ENCODE results near the gene CFAP210.
"Not testable (repeated sequence)": the region's sequence is repeated elsewhere in the genome, so short reads cannot be mapped to it uniquely, and the experiment has no call there.

Gene CFAP210

DNA sequence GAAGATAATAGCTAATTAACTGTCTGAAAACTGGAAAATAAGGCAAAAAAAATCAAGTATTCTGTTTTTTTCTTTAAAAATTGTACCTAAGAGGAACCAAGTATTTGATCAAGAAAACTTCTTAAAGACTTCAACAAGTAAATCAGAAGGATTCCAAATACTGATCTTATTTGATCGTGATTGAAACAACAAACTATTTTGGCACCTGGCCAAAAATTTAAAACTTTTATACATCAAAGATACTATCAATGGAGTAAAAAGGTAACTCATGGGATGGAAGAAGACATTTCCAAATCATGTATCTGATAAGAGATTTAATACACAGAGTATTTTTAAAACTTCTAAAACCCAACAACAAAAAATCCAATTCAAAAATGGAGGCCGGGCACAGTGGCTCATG, 46.7 kb downstream of the CFAP210 start:
- DNase-seq: no peak
- H3K9me3 Mint-ChIP-seq: no peaks in the 10 kb centered on the region
- H3K27me3 Mint-ChIP-seq: peaks cover 11% of the 10 kb centered on the region
- no peak overlapping the region for H3K4me3 Mint-ChIP-seq
- no peaks in the 10 kb centered on the region for H3K36me3 Mint-ChIP-seq
- no peaks in the 10 kb centered on the region for H3K4me1 Mint-ChIP-seq
- no peak overlapping the region for H3K27ac Mint-ChIP-seq
- CTCF ChIA-PET: no interaction called here

DNA sequence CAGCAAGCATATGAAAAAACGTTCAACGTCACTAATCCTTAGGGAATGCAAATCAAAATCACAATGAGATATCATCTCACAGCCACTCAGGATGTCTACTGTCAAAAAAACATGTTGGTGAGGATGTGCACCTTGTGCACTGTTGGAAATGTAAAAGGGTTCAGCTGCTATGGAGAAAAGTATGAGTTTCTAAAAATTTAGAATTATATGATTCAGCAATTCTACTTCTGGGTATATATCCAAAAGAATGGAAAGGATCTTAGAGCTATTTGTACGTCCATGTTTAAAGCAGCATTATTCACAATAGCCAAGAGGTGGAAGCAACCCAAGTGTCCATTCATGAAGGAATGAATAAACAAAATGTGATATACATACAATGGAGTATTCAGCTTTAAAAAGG, 50.0 kb downstream of the CFAP210 start:
- H3K36me3 Mint-ChIP-seq: peaks cover 3% of the 10 kb centered on the region
- H3K27ac Mint-ChIP-seq: no peak overlapping the region
- H3K9me3 Mint-ChIP-seq: no peaks in the 10 kb centered on the region
- no peak overlapping the region for H3K4me3 Mint-ChIP-seq
- DNase-seq: no peak
- peaks cover 5% of the 10 kb centered on the region for H3K27me3 Mint-ChIP-seq
- CTCF ChIA-PET: interaction anchor here (1.4 kb wide), 1 partner anchor 283 kb away, joined by 3 read pairs; no protein-coding TSS in a partner anchor
- no peaks in the 10 kb centered on the region for H3K4me1 Mint-ChIP-seq

DNA sequence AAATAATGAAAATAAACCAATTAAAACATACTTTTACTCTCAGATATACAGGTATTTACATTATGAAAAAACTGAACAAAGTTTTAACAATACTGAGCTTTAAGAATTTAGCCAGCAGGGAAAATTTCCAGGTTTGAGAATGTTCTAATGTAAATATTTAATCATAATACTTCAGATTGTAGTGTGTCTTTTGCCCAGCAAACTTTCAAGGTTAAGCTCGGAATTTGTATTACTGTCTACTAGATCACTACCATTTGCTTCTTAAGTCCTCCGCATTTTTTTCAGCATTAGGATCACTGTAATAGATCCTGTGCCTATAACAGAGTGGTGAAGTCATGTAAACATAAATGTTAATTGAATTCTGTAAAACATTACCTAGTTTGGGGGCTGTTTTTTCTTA, 52.7 kb downstream of the CFAP210 start:
- Mint-ChIP-seq H3K27ac (no peak overlapping the region), H3K4me3 (no peak overlapping the region), H3K36me3 (peaks cover 3% of the 10 kb centered on the region), H3K27me3 (no peaks in the 10 kb centered on the region), H3K9me3 (no peaks in the 10 kb centered on the region), H3K4me1 (no peaks in the 10 kb centered on the region)
- no peak for DNase-seq
- CTCF ChIA-PET: no interaction called here

DNA sequence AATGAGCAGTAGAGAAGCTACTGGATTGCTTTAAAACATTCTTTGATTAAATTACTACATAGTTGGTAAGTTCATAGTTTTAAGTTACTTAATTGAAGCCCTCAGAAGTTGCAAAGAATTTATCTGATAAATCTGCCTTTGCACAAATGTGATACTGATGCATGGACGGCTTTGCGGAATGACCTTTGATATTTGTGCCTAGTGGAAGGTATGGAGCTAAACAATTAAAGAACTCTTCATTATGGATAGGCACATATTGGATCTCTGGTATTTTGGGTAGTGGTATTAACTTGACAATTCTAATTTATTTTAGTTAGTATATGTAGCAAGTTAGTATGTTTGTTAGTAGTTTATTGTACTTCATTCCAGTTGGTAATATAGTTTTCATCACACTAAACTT, 54.1 kb downstream of the CFAP210 start:
- Mint-ChIP-seq H3K27me3 (no peaks in the 10 kb centered on the region), H3K4me1 (no peaks in the 10 kb centered on the region), H3K9me3 (no peaks in the 10 kb centered on the region), H3K27ac (no peak overlapping the region), H3K4me3 (no peak overlapping the region), H3K36me3 (peaks cover 3% of the 10 kb centered on the region)
- DNase-seq: no peak
- CTCF ChIA-PET: no interaction called here

DNA sequence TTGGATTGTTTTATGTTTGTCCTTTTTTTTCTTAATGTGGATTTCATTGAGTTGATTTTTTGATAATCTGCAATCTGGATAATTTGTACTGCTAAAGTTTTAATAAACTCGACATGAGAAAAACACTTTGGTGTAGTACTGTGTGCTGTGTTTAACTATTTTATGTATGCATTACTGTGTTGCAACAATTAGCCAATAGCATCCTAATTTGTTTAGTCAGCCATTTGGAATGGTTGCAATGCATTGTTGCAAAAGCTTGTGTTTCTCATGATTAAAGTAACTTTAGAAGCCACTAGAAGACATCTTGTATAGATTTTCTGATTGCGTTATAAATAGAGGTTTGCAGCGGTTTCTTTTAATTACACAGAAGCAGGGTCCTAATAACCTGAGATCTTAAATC, 56.6 kb downstream of the CFAP210 start:
- CTCF ChIA-PET: interaction anchor here (0.9 kb wide), 1 partner anchor 66 kb away, joined by 3 read pairs; no protein-coding TSS in a partner anchor
- no peak overlapping the region for H3K27ac Mint-ChIP-seq
- no peak overlapping the region for H3K4me3 Mint-ChIP-seq
- H3K4me1 Mint-ChIP-seq: no peaks in the 10 kb centered on the region
- no peak for DNase-seq
- H3K9me3 Mint-ChIP-seq: no peaks in the 10 kb centered on the region
- peaks cover 11% of the 10 kb centered on the region for H3K36me3 Mint-ChIP-seq
- no peaks in the 10 kb centered on the region for H3K27me3 Mint-ChIP-seq

DNA sequence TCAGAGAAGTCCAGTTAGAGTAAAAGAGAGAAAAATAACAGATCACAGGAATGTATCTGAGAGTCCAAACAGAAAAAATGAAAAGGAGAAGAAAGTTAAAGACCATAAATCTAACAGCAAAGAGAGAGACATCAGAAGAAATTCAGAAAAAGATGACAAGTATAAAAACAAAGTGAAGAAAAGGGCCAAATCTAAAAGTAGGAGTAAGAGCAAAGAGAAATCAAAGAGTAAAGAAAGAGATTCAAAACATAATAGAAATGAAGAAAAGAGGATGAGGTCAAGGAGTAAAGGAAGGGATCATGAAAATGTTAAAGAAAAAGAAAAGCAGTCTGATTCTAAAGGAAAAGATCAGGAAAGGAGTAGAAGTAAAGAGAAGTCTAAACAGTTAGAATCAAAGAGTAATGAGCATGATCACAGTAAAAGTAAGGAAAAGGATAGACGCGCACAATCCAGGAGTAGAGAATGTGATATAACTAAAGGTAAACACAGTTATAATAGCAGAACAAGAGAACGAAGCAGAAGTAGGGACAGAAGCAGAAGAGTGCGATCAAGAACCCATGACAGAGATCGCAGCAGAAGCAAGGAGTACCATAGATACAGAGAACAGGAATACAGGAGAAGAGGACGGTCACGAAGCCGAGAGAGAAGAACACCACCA, 57.6 kb downstream of the CFAP210 start:
- H3K36me3 Mint-ChIP-seq: peaks cover 12% of the 10 kb centered on the region
- no peak for DNase-seq
- H3K9me3 Mint-ChIP-seq: no peaks in the 10 kb centered on the region
- no peak overlapping the region for H3K4me3 Mint-ChIP-seq
- CTCF ChIA-PET: no interaction called here
- H3K27ac Mint-ChIP-seq: no peak overlapping the region
- H3K4me1 Mint-ChIP-seq: no peaks in the 10 kb centered on the region
- H3K27me3 Mint-ChIP-seq: no peaks in the 10 kb centered on the region

DNA sequence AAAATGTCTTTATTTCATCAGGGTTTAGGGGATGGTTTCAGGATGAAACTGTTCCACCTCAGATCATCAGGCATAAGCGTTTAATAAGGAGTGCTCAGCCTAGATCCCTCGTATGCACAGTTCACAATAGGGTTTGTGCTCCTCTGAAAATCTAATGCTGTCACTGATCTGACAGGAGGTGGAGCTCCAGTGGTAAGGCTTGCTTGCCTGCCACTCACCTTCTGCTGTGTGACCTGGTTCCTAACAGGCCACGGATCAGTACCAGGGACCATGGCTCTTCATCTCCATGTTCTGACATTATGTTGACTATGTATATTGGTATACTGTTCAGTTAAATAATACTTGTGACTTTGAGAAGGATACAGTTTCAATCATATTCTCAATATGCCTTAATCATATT, 68.4 kb downstream of the CFAP210 start:
- DNase-seq: no peak
- Mint-ChIP-seq H3K27me3 (no peaks in the 10 kb centered on the region), H3K9me3 (no peaks in the 10 kb centered on the region), H3K4me3 (no peak overlapping the region), H3K27ac (no peak overlapping the region), H3K4me1 (no peaks in the 10 kb centered on the region), H3K36me3 (peaks cover 26% of the 10 kb centered on the region)
- CTCF ChIA-PET: no interaction called here

DNA sequence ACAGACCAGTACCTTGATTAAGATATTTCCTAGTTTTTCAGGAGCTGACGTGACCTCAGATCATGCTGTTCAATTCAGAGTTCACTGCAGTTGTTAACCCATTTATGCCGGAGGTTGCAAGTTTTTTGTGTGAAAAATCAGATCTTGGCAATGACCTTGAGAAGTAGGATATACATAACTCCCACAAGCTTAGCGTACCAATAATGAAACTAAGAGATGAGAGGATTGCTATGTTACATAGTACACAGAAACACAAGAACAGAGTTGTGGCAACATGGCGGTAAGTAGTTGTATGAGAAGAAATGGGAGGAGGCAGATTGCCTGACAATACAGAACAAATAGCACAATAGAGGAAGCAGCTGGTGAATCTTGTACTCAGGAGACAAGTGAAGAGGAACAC, 71.0 kb downstream of the CFAP210 start:
- Mint-ChIP-seq H3K27me3 (no peaks in the 10 kb centered on the region), H3K36me3 (peaks cover 42% of the 10 kb centered on the region), H3K4me1 (no peaks in the 10 kb centered on the region), H3K27ac (no peak overlapping the region), H3K9me3 (no peaks in the 10 kb centered on the region), H3K4me3 (no peak overlapping the region)
- no peak for DNase-seq
- CTCF ChIA-PET: no interaction called here

DNA sequence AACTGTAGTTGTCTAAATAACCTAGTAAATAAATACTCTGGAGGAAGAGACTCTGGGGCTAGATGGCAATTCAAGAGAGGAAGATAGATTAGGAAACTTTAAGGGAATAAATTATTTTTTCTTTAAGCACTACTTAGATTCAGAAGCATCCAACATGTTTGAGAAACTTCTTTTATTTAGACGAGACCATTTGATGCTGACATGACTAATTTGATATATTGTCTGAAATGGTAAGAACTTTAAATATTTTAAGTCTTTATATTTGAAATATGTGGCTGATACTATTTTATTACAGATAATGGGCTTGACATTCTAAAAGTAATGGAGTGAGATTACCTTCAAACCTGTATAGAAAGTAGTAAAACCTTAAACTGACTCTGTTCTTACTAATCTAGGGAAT, 73.7 kb downstream of the CFAP210 start:
- no peaks in the 10 kb centered on the region for H3K4me1 Mint-ChIP-seq
- CTCF ChIA-PET: no interaction called here

DNA sequence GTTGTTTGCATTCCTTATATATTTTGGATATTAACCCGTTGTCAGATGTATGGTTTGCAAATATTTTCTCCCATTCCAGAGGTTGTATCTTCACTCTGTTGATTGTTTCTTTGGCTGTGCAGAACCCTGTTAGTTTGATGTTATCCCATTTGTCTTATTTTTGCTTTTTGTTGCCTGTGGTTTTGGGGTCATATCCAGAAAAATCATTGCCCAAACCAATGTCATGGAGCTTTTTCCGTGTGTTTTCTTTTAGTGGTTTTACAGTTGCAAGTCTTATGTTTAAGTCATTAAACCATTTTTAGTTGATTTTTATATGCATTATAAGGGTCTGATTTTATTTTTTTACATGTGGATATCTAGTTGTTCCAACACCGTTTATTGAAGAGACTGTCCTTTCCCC, 74.3 kb downstream of the CFAP210 start:
- DNase-seq: no peak
- CTCF ChIA-PET: no interaction called here

More for the DNA sequence above, 73.7 kb downstream of the CFAP210 start:
- DNase-seq: no peak
- H3K4me3 Mint-ChIP-seq: no peak overlapping the region
- H3K27ac Mint-ChIP-seq: no peak overlapping the region
- no peaks in the 10 kb centered on the region for H3K9me3 Mint-ChIP-seq
- H3K27me3 Mint-ChIP-seq: no peaks in the 10 kb centered on the region
- peaks cover 62% of the 10 kb centered on the region for H3K36me3 Mint-ChIP-seq

DNA sequence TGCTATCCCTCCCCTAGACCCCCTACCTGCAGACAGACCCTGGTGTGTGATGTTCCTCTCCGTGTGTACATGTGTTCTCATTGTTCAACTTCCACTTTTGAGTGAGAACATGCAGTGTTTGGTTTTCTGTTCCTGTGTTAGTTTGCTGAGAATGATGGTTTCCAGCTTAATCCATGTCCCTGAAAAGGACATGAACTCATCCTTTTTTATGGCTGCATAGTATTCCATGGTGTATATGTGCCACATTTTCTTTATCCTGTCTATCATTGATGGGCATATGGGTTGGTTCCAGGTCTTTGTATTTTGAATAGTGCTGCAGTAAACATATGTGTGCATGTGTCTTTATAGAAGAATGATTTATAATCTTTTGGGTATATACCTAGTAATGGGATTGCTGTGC, 78.2 kb downstream of the CFAP210 start:
- H3K9me3 Mint-ChIP-seq, H3K4me3 Mint-ChIP-seq, DNase-seq, CTCF ChIA-PET, H3K27me3 Mint-ChIP-seq, H3K27ac Mint-ChIP-seq, H3K4me1 Mint-ChIP-seq: not testable (repeated sequence)
- peaks cover 79% of the 10 kb centered on the region for H3K36me3 Mint-ChIP-seq

More for the DNA sequence above, 74.3 kb downstream of the CFAP210 start:
- peaks cover 66% of the 10 kb centered on the region for H3K36me3 Mint-ChIP-seq
- no peaks in the 10 kb centered on the region for H3K4me1 Mint-ChIP-seq
- no peak overlapping the region for H3K27ac Mint-ChIP-seq
- H3K27me3 Mint-ChIP-seq: no peaks in the 10 kb centered on the region
- H3K4me3 Mint-ChIP-seq: no peak overlapping the region
- no peaks in the 10 kb centered on the region for H3K9me3 Mint-ChIP-seq

DNA sequence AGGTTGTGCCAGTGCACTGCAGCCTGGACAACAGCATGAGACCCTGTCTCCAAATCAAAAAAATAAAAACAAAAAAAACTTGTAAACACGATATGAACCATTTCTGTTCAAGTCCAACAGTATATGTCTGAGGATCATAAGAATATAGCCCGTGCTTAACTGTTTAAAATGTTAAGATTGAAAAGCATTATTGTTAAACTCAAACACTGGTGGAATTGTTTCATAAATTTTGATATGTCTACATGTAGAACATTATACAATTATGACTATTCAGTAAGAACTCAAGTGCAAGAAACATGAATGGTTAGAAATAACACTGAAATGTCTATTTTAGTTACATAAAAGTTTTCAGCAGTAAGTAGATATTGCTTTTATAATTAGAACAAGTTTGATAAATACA, 80.3 kb downstream of the CFAP210 start:
- Mint-ChIP-seq H3K4me3 (no peak overlapping the region), H3K36me3 (peaks cover 81% of the 10 kb centered on the region), H3K27me3 (no peaks in the 10 kb centered on the region), H3K27ac (no peak overlapping the region), H3K4me1 (no peaks in the 10 kb centered on the region), H3K9me3 (no peaks in the 10 kb centered on the region)
- DNase-seq: no peak
- CTCF ChIA-PET: no interaction called here

DNA sequence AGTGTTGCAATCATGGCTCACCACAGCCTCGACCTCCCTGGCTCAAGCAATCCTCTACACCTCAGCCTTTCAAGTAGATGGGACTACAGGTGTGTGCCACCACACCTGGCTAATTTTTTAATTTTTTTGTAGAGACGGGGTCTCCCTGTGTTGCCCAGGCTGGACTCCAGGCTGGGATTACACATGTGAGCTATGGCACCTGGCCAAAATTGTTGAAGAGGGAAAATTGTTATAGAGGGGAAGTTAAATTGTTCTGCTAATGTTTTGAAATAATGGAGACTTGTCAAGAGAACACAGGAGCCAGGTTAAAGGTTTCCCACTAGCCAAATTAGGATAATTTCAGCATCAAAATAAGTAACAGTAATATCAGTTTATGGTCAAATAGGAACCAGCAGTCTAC, 84.9 kb downstream of the CFAP210 start:
- DNase-seq: no peak
- H3K27me3 Mint-ChIP-seq: no peaks in the 10 kb centered on the region
- H3K9me3 Mint-ChIP-seq: no peaks in the 10 kb centered on the region
- H3K27ac Mint-ChIP-seq: no peak overlapping the region
- H3K4me3 Mint-ChIP-seq: no peak overlapping the region
- no peaks in the 10 kb centered on the region for H3K4me1 Mint-ChIP-seq
- peaks cover 50% of the 10 kb centered on the region for H3K36me3 Mint-ChIP-seq
- CTCF ChIA-PET: no interaction called here

DNA sequence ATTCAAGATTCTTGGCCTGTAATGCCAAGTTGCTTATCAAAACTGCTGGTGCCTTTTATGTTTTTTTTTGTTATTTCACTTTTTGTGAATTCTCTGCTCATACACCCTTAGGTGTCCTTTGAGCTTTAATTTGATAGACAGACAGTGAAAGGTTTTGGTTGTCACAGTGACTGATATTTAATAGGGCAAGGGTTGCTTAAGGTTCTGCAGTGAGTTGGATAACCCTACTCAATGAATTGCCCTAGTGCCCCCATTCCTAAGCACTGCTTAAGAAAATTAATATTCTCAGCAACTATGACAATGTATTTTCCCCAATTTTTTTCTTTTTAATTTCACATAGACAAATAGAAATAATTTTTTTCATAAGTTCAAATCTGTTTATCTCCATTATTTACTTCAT, 94.6 kb downstream of the CFAP210 start:
- no peak for DNase-seq
- H3K27me3 Mint-ChIP-seq: no peaks in the 10 kb centered on the region
- H3K9me3 Mint-ChIP-seq: no peaks in the 10 kb centered on the region
- H3K4me3 Mint-ChIP-seq: no peak overlapping the region
- H3K36me3 Mint-ChIP-seq: peaks cover 6% of the 10 kb centered on the region
- no peak overlapping the region for H3K27ac Mint-ChIP-seq
- CTCF ChIA-PET: no interaction called here
- no peaks in the 10 kb centered on the region for H3K4me1 Mint-ChIP-seq

DNA sequence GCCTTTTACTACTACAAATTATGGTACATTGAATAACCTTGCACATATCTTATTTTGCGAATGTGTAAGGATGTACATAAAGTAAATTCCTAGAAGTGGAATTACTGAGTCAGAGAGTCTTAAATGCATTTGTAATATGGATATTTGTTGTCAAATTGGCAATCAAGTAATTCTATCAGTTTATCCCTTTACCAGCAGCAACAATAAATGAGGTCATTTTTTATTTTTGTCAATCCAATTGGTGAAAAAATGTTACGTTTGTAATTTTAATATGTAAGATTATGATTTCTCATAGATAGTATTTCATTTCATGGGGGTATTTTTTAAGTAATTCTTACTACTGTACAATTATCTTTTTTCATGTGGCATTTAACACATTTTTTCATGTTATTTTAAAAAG, 95.2 kb downstream of the CFAP210 start:
- Mint-ChIP-seq H3K9me3 (no peaks in the 10 kb centered on the region), H3K4me3 (no peak overlapping the region), H3K27ac (no peak overlapping the region), H3K4me1 (no peaks in the 10 kb centered on the region), H3K36me3 (peaks cover 4% of the 10 kb centered on the region), H3K27me3 (no peaks in the 10 kb centered on the region)
- CTCF ChIA-PET: no interaction called here
- DNase-seq: no peak

DNA sequence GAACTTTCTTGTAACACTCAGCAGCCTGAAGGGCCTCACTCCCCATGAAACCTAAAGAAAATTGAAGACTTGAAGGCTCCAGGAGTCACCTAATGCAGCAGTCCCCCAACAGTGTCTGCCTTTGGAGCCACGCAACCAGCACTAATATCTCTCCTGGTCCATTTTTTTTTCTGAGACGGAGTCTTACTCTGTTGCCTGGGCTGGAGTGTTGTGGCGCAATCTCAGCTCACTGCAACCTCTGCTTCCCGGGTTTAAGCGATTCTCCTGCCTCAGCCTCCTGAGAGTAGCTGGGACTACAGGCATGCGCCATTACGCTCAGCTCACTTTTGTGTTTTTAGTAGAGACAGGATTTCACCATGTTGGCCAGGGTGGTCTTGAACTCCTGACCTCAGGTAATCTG, 97.7 kb downstream of the CFAP210 start:
- H3K9me3 Mint-ChIP-seq, CTCF ChIA-PET, H3K4me3 Mint-ChIP-seq, H3K36me3 Mint-ChIP-seq, H3K4me1 Mint-ChIP-seq, H3K27me3 Mint-ChIP-seq, DNase-seq: not testable (repeated sequence)
- peak overlapping the region; percentile 49 for H3K27ac Mint-ChIP-seq

Measured in activated naive CD4-positive, alpha-beta T cell treated with anti-CD3 and anti-CD28 coated beads, Interleukin-2, amount 10 ng/mL, durations not matched to agents 7 days and 5 days (primary cell).